Measurements from ENCODE around the gene SLC35E4. TPM values are rescaled to one million over a fixed set of nuclear protein-coding genes. Genes with fewer than 3 reads are reported as not detected.
"Not testable (repeated sequence)": the region's sequence is repeated elsewhere in the genome, so short reads cannot be mapped to it uniquely, and the experiment has no call there.

SLC35E4 gene
- total RNA-seq, 2 donors from 2014 or later: 4.6 to 10.5 TPM

DNA sequence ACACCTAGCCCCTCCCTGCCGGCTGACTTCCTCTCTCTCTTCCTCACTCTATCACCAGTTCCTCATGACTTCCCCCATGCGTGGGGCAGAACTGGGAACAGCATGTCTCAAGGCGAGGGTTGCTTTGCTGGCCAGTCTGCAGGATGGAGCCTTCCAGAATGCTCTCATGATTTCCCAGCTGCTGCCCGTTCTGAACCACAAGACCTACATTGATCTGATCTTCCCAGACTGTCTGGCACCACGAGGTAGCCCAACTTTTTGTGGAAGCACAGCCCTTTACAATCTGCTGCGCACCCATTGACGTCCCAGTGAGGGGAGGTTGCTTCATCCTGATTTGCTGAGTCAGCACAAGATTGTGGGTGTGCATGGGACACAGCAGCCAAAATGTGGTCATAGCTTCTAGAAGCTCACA lies 20.0 kb upstream of the SLC35E4 start:
- intact Hi-C loops (cut with DNase I): no loop called here
- Histone ChIP-seq H3K4me3 (no peak overlapping the region), H3K27me3 (replicated peaks; ENCODE audit: insufficient read depth) (no peaks in the 10 kb centered on the region), H3K36me3 (peaks cover 0 to 2% of the 10 kb centered on the region in 2 donors), H3K4me1 (replicated peaks) (no peaks in the 10 kb centered on the region), H3K27ac (no peak overlapping the region), H3K9me3 (no peaks in the 10 kb centered on the region)
- WGBS: 90% methylated on average over 7 of the region's 7 CpGs
- no peak for DNase-seq (ENCODE audit: low spot score)
- TF ChIP-seq, protein P1, sequence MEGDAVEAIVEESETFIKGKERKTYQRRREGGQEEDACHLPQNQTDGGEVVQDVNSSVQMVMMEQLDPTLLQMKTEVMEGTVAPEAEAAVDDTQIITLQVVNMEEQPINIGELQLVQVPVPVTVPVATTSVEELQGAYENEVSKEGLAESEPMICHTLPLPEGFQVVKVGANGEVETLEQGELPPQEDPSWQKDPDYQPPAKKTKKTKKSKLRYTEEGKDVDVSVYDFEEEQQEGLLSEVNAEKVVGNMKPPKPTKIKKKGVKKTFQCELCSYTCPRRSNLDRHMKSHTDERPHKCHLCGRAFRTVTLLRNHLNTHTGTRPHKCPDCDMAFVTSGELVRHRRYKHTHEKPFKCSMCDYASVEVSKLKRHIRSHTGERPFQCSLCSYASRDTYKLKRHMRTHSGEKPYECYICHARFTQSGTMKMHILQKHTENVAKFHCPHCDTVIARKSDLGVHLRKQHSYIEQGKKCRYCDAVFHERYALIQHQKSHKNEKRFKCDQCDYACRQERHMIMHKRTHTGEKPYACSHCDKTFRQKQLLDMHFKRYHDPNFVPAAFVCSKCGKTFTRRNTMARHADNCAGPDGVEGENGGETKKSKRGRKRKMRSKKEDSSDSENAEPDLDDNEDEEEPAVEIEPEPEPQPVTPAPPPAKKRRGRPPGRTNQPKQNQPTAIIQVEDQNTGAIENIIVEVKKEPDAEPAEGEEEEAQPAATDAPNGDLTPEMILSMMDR (IDR thresholded peaks at IDR 0.05): no peak

DNA sequence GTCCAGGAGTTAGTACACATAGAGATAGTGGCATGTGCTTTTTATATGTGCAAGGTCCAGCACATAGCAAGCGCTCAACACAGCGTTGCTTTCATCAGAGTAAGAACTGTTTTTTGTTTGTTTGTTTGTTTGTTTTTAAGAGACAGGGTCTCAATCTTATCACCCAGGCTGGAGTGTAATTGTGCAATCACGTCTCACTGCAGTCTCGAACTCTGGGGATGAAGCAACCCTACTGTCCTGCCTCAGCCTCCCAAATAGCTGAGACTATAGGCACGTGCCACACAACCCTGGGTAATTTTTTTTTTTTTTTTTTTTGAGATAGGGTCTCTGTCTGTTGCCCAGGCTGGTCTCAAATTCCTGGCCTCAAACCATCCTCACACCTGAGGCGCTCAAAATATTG lies 17.8 kb upstream of the SLC35E4 start:
- TF ChIP-seq POLR2AphosphoS5 (IDR thresholded peaks at IDR 0.05) (no peak), POLR2A (IDR thresholded peaks at IDR 0.05) (no peak)
- TF ChIP-seq, protein P1 (IDR thresholded peaks at IDR 0.05): no peak
- Histone ChIP-seq H3K4me3 (no peak overlapping the region), H3K36me3 (peaks cover 0 to 5% of the 10 kb centered on the region in 2 donors), H3K9me3 (no peaks in the 10 kb centered on the region), H3K27ac (no peak overlapping the region), H3K4me1 (replicated peaks) (no peaks in the 10 kb centered on the region), H3K27me3 (replicated peaks; ENCODE audit: insufficient read depth) (no peaks in the 10 kb centered on the region)
- intact Hi-C loops (cut with DNase I): no loop called here
- no peak for DNase-seq (ENCODE audit: low spot score)
- WGBS: 87% methylated on average over 6 of the region's 6 CpGs

DNA sequence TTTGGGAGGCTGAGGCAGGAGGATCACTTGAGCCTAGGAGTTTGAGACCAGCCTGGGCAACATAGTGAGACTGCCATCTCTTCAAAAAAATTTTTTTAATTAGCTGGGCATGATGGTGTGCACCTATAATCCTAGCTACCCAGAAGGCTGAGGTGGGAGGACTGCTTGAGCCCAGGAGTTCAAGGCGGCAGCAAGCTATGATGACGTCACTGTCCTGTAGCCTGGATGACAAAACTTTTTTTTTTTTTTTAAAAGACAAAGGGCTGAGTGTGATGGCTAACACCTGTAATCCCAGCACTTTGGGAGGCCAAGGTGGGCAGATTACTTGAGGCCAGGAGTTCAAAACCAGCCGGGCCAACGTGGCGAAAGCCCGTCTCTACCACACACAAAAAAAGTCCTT lies 15.7 kb upstream of the SLC35E4 start:
- H3K9me3 ChIP-seq; H3K36me3 ChIP-seq; DNase-seq (ENCODE audit: low spot score); H3K27me3 ChIP-seq (replicated peaks; ENCODE audit: insufficient read depth); intact Hi-C loops (cut with DNase I); H3K27ac ChIP-seq; H3K4me3 ChIP-seq; H3K4me1 ChIP-seq (replicated peaks): not testable (repeated sequence)
- 87% methylated on average over 6 of the region's 6 CpGs for WGBS

DNA sequence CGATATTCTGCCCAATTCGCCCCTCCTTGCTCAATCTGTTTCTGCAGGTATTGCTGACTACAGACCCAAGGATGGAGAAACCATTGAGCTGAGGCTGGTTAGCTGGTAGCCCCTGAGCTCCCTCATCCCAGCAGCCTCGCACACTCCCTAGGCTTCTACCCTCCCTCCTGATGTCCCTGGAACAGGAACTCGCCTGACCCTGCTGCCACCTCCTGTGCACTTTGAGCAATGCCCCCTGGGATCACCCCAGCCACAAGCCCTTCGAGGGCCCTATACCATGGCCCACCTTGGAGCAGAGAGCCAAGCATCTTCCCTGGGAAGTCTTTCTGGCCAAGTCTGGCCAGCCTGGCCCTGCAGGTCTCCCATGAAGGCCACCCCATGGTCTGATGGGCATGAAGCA lies 9.2 kb upstream of the SLC35E4 start:
- no peak overlapping the region for H3K27ac ChIP-seq
- intact Hi-C loops (cut with DNase I): loop anchor here (5.0 kb wide), 1 partner anchor 291 kb away; no protein-coding TSS in a partner anchor
- no peak for TF ChIP-seq POLR2AphosphoS5 (IDR thresholded peaks at IDR 0.05)
- TF ChIP-seq, protein P1 (IDR thresholded peaks at IDR 0.05): no peak
- TF ChIP-seq POLR2A (IDR thresholded peaks at IDR 0.05): no peak
- no peaks in the 10 kb centered on the region for H3K36me3 ChIP-seq
- H3K4me3 ChIP-seq: no peak overlapping the region
- WGBS: 95% methylated on average over 5 of the region's 5 CpGs
- no peaks in the 10 kb centered on the region for H3K27me3 ChIP-seq (replicated peaks; ENCODE audit: insufficient read depth)
- DNase-seq (ENCODE audit: low spot score): no peak
- H3K9me3 ChIP-seq: no peaks in the 10 kb centered on the region
- H3K4me1 ChIP-seq (replicated peaks): no peaks in the 10 kb centered on the region

DNA sequence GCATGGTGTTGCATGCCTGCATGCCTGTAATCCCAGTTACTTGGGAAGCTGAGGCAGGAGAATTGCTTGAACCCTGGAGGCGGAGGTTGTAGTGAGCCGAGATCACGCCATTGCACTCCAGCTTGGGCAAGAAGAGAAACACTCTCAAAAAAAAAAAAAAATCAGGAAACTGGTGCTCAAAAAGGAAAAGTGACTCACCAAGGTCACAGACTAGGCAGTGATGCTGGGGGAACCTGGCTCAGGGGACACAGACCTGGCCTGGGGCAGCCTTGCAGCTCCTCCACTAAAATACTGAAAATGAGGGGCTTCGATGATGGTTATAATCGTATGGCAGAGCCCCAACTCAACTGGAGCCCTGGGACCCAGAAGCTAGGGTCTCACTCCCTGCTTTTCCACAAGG lies 8.1 kb upstream of the SLC35E4 start:
- Histone ChIP-seq H3K9me3 (no peaks in the 10 kb centered on the region), H3K36me3 (no peaks in the 10 kb centered on the region), H3K4me1 (replicated peaks) (no peaks in the 10 kb centered on the region), H3K27ac (no peak overlapping the region), H3K27me3 (replicated peaks; ENCODE audit: insufficient read depth) (no peaks in the 10 kb centered on the region), H3K4me3 (no peak overlapping the region)
- 91% methylated on average over 5 of the region's 5 CpGs for WGBS
- no peak for DNase-seq (ENCODE audit: low spot score)
- intact Hi-C loops (cut with DNase I): loop anchor here (5.0 kb wide), 1 partner anchor 290 kb away; no protein-coding TSS in a partner anchor
- TF ChIP-seq POLR2AphosphoS5 (IDR thresholded peaks at IDR 0.05) (no peak), POLR2A (IDR thresholded peaks at IDR 0.05) (no peak)
- TF ChIP-seq, protein P1 (IDR thresholded peaks at IDR 0.05): no peak
